HL-60 (cell line): ENCODE data around the gene GPC5.

Experiments used
- DNase-seq, 2 experiments: peaks; one replicate each; pipeline ENCODE4 v3.0.0-alpha.2; 2010 to 2020; ENCODE audit warnings: low read depth in 1 of 2, low spot score in 1 of 2
- H3K27ac ChIP-seq: fragments of 250-450 bp; sonication (Bioruptor Pico); replicated peaks from 2 replicates; pipeline ENCODE4 v1.5.1; 2020; ENCODE audit warnings: mild to moderate bottlenecking, moderate library complexity
- H3K27me3 ChIP-seq: fragments of 250-450 bp; sonication (Bioruptor Pico); 2 replicates; pipeline ENCODE4 v1.5.1; 2021; ENCODE audit warnings: mild to moderate bottlenecking, moderate library complexity; ENCODE audit not compliant: insufficient read depth, poor library complexity, severe bottlenecking
- H3K4me3 ChIP-seq: replicated peaks from 2 replicates; pipeline ENCODE4 v1.5.1; 2011; ENCODE audit warnings: mild to moderate bottlenecking, control low read depth, low read length; ENCODE audit not compliant: insufficient read depth
- CTCF ChIP-seq: IDR thresholded peaks from one replicate; pipeline ENCODE4 v1.5.1; 2011; ENCODE audit warnings: low read length, control low read depth, inconsistent platforms; ENCODE audit not compliant: insufficient read depth
- GABPA ChIP-seq: IDR thresholded peaks from 2 replicates; pipeline ENCODE4 v1.6.1; 2012; ENCODE audit warnings: low read depth
- POLR2AphosphoS5 ChIP-seq: IDR thresholded peaks from 2 replicates; pipeline ENCODE4 v1.6.1; 2012; ENCODE audit warnings: low read depth
- REST ChIP-seq: IDR thresholded peaks from 2 replicates; pipeline ENCODE4 v1.6.1; 2012; ENCODE audit warnings: low read depth; ENCODE audit not compliant: insufficient replicate concordance
- SPI1 ChIP-seq: IDR thresholded peaks from 2 replicates; pipeline ENCODE4 v1.6.1; 2012; ENCODE audit warnings: low read depth, mild to moderate bottlenecking, borderline replicate concordance

Gene GPC5

GRCh38 chr13:92221916-92222315, 823.5 kb downstream of the GPC5 start:
- Histone ChIP-seq H3K27ac (no peak overlapping the region), H3K27me3 (no peaks in the 10 kb centered on the region), H3K4me3 (no peak overlapping the region)
- TF ChIP-seq CTCF, result no peak
- no peak for TF ChIP-seq POLR2AphosphoS5
- TF ChIP-seq GABPA, result no peak
- no peak for TF ChIP-seq REST
- no peak for TF ChIP-seq SPI1
- no peak for DNase-seq

GRCh38 chr13:92224052-92224821, 825.8 kb downstream of the GPC5 start:
- DNase-seq, result no peak
- no peak overlapping the region for H3K27ac ChIP-seq

More at GRCh38 chr13:92224052-92224821, 825.8 kb downstream of the GPC5 start:
- Histone ChIP-seq H3K27me3 (no peaks in the 10 kb centered on the region), H3K4me3 (no peak overlapping the region)
- TF ChIP-seq POLR2AphosphoS5 (no peak), GABPA (no peak), REST (no peak), SPI1 (no peak), CTCF (no peak)
